ENCODE measurements around the gene RBP3.

DNA sequence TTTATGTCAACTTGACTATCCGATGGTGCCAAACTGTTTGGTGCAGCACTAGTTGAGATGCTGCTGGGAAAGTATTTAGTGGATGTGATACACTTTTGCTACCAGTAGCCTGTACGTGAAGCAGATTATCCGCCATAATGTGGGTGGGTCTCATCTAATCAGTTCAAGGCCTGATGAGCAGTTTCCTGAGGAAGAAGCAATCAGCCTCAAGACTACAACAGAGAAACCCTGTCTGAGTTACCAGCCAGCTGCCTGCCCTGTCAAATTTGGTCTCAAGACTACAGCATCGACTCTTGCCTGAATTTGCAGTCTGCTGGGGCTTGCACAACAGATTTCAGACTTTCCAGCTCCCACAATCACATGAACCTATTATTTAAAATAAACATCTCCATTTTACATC lies 10.9 kb upstream of the RBP3 start:
- TF ChIP-seq CTCF (conservative IDR thresholded peaks at IDR 0.05) = no peak
- TF ChIP-seq EZH2 (IDR thresholded peaks at IDR 0.05; ENCODE audit: low read depth) = no peak
